Bronchial epithelial cell (primary cell): Measurements from ENCODE around the gene SLC30A9. TPM values are rescaled to one million over a fixed set of nuclear protein-coding genes. Genes with fewer than 3 reads are reported as not detected.

ENCODE experiments used
- DNase-seq: peaks from one replicate; pipeline ENCODE4 v3.0.0-alpha.2; 2010; ENCODE audit warnings: low read depth
- FAIRE-seq: peaks from 2 replicates; lab custom pipeline; 2011; peaks lifted over from hg19 to GRCh38; lab: Jason Lieb, UNC
- H3K27me3 ChIP-seq: 2 replicates; pipeline ENCODE4 v1.5.1; 2011; ENCODE audit warnings: low read length; ENCODE audit not compliant: control insufficient read depth, insufficient read depth
- H3K36me3 ChIP-seq: 2 replicates; pipeline ENCODE4 v1.5.1; 2011; ENCODE audit warnings: low read length; ENCODE audit not compliant: control insufficient read depth, insufficient read depth
- H3K4me3 ChIP-seq: 2 replicates; pipeline ENCODE4 v1.5.1; 2011; ENCODE audit warnings: mild to moderate bottlenecking, low read depth, low read length, control low read depth
- total RNA-seq: library from RNA; depleted of rRNA; stranded (reverse); fragments of >200 nt; gene quantifications from 2 replicates; pipeline ENCODE4 v1.2.1, GENCODE V29; 2014
- TF ChIP-seq, protein P1 (sequence below): IDR thresholded peaks from 2 replicates; pipeline ENCODE4 v1.5.1; 2011; ENCODE audit warnings: mild to moderate bottlenecking, moderate library complexity, low read length, control low read depth, inconsistent platforms; ENCODE audit not compliant: insufficient read depth, severe bottlenecking

SLC30A9 gene
- total RNA-seq, 1 donor from 2014 or later, result 54.5 TPM

GRCh38 chr4:42136371-42136770, 146.0 kb downstream of the SLC30A9 start:
- Histone ChIP-seq H3K27me3 (no peaks in the 10 kb centered on the region), H3K4me3 (no peak overlapping the region), H3K36me3 (no peaks in the 10 kb centered on the region)
- no peak for DNase-seq
- TF ChIP-seq, protein P1, sequence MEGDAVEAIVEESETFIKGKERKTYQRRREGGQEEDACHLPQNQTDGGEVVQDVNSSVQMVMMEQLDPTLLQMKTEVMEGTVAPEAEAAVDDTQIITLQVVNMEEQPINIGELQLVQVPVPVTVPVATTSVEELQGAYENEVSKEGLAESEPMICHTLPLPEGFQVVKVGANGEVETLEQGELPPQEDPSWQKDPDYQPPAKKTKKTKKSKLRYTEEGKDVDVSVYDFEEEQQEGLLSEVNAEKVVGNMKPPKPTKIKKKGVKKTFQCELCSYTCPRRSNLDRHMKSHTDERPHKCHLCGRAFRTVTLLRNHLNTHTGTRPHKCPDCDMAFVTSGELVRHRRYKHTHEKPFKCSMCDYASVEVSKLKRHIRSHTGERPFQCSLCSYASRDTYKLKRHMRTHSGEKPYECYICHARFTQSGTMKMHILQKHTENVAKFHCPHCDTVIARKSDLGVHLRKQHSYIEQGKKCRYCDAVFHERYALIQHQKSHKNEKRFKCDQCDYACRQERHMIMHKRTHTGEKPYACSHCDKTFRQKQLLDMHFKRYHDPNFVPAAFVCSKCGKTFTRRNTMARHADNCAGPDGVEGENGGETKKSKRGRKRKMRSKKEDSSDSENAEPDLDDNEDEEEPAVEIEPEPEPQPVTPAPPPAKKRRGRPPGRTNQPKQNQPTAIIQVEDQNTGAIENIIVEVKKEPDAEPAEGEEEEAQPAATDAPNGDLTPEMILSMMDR, result no peak
- no peak for FAIRE-seq

Other genes with a start within 250 kb of the SLC30A9 start
- not detected in 2 replicates for gene PHOX2B, start 241.8 kb upstream of the SLC30A9 start, total RNA-seq
- 63.5 and 106 TPM in 2 replicates for gene TMEM33, start 55.1 kb upstream of the SLC30A9 start, total RNA-seq
- gene DCAF4L1, start 8.8 kb upstream of the SLC30A9 start, total RNA-seq, result 0.26 and 0.90 TPM in 2 replicates
- gene BEND4, start 162.1 kb downstream of the SLC30A9 start, total RNA-seq, result not detected in 2 replicates